Measurements from ENCODE around the gene KRT222.

- TF ChIP-seq CTCF (CRISPR knock-in tag; IDR thresholded peaks at IDR 0.05) = no peak
- TF ChIP-seq, protein P1, sequence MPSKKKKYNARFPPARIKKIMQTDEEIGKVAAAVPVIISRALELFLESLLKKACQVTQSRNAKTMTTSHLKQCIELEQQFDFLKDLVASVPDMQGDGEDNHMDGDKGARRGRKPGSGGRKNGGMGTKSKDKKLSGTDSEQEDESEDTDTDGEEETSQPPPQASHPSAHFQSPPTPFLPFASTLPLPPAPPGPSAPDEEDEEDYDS (CRISPR knock-in tag; IDR thresholded peaks at IDR 0.05) = no peak
- no peak for TF ChIP-seq ZNF780A (CRISPR knock-in tag; IDR thresholded peaks at IDR 0.05)
- no peak for TF ChIP-seq HDAC6 (IDR thresholded peaks at IDR 0.05; ENCODE audit: low read depth, low read length)
- TF ChIP-seq ZNF614 (CRISPR knock-in tag; IDR thresholded peaks at IDR 0.05; ENCODE audit: borderline replicate concordance) = no peak
- no peak for TF ChIP-seq ZNF468 (CRISPR knock-in tag; IDR thresholded peaks at IDR 0.05)
- TF ChIP-seq PBX2 (CRISPR knock-in tag; IDR thresholded peaks at IDR 0.05) = no peak
- no peak for TF ChIP-seq SAFB2 (CRISPR knock-in tag; IDR thresholded peaks at IDR 0.05; ENCODE audit: borderline replicate concordance, low read depth)
- TF ChIP-seq ZNF274 (CRISPR knock-in tag; IDR thresholded peaks at IDR 0.05) = no peak
- no peak for TF ChIP-seq ZNF639 (CRISPR knock-in tag; conservative IDR thresholded peaks at IDR 0.05)
- TF ChIP-seq, protein P2, sequence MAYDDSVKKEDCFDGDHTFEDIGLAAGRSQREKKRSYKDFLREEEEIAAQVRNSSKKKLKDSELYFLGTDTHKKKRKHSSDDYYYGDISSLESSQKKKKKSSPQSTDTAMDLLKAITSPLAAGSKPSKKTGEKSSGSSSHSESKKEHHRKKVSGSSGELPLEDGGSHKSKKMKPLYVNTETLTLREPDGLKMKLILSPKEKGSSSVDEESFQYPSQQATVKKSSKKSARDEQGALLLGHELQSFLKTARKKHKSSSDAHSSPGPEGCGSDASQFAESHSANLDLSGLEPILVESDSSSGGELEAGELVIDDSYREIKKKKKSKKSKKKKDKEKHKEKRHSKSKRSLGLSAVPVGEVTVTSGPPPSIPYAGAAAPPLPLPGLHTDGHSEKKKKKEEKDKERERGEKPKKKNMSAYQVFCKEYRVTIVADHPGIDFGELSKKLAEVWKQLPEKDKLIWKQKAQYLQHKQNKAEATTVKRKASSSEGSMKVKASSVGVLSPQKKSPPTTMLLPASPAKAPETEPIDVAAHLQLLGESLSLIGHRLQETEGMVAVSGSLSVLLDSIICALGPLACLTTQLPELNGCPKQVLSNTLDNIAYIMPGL (CRISPR knock-in tag; IDR thresholded peaks at IDR 0.05; ENCODE audit: borderline replicate concordance in 1 of 2, low read depth in 1 of 2) = no peak
- TF ChIP-seq TSC22D2 (CRISPR knock-in tag; IDR thresholded peaks at IDR 0.05; ENCODE audit: borderline replicate concordance) = no peak
- no peak for TF ChIP-seq ZBTB7A (CRISPR knock-in tag; IDR thresholded peaks at IDR 0.05)
Observed at GRCh38 chr17:40622509-40622928, 42.5 kb downstream of the KRT222 start.

All from HepG2 (cell line).